Measurements from ENCODE around the gene ACADSB. TPM values are rescaled to one million over a fixed set of nuclear protein-coding genes. Genes with fewer than 3 reads are reported as not detected.

Gene ACADSB
- total and polyA plus RNA-seq, 2 experiments from 2014 or later: 3.7 to 6.5 TPM

DNA sequence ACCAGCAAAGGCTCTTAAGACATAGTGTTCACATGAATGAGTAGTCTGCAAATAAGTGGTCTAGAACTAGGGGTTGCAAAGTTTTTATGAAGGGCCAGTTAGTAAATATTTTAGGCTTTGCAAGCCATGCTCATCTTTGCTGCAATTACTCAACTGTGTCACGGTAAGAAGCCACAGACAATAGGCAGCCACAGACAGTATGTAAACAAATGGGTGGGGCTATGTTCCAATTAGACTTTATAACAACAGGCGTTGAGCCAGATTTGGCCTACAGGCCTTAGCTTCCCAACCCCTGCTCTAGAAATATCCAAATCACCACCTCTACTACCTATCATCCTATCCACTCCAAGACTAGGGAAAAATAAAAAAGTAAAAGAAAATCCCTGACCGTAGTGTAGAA, 9.5 kb upstream of the ACADSB start:
- DNase-seq (ENCODE audit: low spot score) (no peak), ATAC-seq (no peak)
- Mint-ChIP-seq H3K4me3 (no peak overlapping the region), H3K27me3 (ENCODE audit: insufficient read depth, low read depth, poor library complexity) (no peaks in the 10 kb centered on the region), H3K36me3 (ENCODE audit: low read depth) (peaks cover 16% of the 10 kb centered on the region; the same call in 2 of the 3 replicates), H3K27ac (no peak overlapping the region), H3K9me3 (no peaks in the 10 kb centered on the region), H3K4me1 (peaks cover 9% of the 10 kb centered on the region; the same call in 2 of the 3 replicates)
- Histone ChIP-seq H3K4me3 (no peak overlapping the region), H3F3A (replicated peaks; ENCODE audit: low read depth) (no peaks in the 10 kb centered on the region), H2AFZ (no peak overlapping the region), H3K9me2 (ENCODE audit: insufficient read depth) (no peaks in the 10 kb centered on the region), H4K20me1 (replicated peaks; ENCODE audit: insufficient read depth) (peaks cover 28% of the 10 kb centered on the region), H3K4me1 (ENCODE audit: insufficient read depth) (no peaks in the 10 kb centered on the region), H3K79me2 (replicated peaks; ENCODE audit: insufficient read depth) (peaks cover 55% of the 10 kb centered on the region), H3K4me2 (no peak overlapping the region), H3K27ac (ENCODE audit: low read depth) (no peak overlapping the region), H3K27me3 (ENCODE audit: insufficient read depth) (no peaks in the 10 kb centered on the region), H3K36me3 (ENCODE audit: insufficient read depth) (no peaks in the 10 kb centered on the region)
- TF ChIP-seq JUNB (IDR thresholded peaks at IDR 0.05; ENCODE audit: unreplicated experiment) (no peak), EZH2 (IDR thresholded peaks at IDR 0.05; ENCODE audit: low read depth, unreplicated experiment) (no peak), EZH2phosphoT487 (IDR thresholded peaks at IDR 0.05; ENCODE audit: unreplicated experiment) (no peak), ZNF331 (CRISPR knock-in tag; IDR thresholded peaks at IDR 0.05; ENCODE audit: low read depth) (no peak), POLR2AphosphoS5 (IDR thresholded peaks at IDR 0.05; ENCODE audit: low read depth) (no peak)
- TF ChIP-seq, protein P1, sequence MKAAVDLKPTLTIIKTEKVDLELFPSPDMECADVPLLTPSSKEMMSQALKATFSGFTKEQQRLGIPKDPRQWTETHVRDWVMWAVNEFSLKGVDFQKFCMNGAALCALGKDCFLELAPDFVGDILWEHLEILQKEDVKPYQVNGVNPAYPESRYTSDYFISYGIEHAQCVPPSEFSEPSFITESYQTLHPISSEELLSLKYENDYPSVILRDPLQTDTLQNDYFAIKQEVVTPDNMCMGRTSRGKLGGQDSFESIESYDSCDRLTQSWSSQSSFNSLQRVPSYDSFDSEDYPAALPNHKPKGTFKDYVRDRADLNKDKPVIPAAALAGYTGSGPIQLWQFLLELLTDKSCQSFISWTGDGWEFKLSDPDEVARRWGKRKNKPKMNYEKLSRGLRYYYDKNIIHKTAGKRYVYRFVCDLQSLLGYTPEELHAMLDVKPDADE (IDR thresholded peaks at IDR 0.05): no peak
- TF ChIP-seq, protein P2, sequence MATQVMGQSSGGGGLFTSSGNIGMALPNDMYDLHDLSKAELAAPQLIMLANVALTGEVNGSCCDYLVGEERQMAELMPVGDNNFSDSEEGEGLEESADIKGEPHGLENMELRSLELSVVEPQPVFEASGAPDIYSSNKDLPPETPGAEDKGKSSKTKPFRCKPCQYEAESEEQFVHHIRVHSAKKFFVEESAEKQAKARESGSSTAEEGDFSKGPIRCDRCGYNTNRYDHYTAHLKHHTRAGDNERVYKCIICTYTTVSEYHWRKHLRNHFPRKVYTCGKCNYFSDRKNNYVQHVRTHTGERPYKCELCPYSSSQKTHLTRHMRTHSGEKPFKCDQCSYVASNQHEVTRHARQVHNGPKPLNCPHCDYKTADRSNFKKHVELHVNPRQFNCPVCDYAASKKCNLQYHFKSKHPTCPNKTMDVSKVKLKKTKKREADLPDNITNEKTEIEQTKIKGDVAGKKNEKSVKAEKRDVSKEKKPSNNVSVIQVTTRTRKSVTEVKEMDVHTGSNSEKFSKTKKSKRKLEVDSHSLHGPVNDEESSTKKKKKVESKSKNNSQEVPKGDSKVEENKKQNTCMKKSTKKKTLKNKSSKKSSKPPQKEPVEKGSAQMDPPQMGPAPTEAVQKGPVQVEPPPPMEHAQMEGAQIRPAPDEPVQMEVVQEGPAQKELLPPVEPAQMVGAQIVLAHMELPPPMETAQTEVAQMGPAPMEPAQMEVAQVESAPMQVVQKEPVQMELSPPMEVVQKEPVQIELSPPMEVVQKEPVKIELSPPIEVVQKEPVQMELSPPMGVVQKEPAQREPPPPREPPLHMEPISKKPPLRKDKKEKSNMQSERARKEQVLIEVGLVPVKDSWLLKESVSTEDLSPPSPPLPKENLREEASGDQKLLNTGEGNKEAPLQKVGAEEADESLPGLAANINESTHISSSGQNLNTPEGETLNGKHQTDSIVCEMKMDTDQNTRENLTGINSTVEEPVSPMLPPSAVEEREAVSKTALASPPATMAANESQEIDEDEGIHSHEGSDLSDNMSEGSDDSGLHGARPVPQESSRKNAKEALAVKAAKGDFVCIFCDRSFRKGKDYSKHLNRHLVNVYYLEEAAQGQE (IDR thresholded peaks at IDR 0.05; ENCODE audit: unreplicated experiment): no peak
- TF ChIP-seq, protein P3, sequence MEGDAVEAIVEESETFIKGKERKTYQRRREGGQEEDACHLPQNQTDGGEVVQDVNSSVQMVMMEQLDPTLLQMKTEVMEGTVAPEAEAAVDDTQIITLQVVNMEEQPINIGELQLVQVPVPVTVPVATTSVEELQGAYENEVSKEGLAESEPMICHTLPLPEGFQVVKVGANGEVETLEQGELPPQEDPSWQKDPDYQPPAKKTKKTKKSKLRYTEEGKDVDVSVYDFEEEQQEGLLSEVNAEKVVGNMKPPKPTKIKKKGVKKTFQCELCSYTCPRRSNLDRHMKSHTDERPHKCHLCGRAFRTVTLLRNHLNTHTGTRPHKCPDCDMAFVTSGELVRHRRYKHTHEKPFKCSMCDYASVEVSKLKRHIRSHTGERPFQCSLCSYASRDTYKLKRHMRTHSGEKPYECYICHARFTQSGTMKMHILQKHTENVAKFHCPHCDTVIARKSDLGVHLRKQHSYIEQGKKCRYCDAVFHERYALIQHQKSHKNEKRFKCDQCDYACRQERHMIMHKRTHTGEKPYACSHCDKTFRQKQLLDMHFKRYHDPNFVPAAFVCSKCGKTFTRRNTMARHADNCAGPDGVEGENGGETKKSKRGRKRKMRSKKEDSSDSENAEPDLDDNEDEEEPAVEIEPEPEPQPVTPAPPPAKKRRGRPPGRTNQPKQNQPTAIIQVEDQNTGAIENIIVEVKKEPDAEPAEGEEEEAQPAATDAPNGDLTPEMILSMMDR (conservative IDR thresholded peaks at IDR 0.05; ENCODE audit: low read depth in 2 of 2): no peak
- TF ChIP-seq, protein P4, sequence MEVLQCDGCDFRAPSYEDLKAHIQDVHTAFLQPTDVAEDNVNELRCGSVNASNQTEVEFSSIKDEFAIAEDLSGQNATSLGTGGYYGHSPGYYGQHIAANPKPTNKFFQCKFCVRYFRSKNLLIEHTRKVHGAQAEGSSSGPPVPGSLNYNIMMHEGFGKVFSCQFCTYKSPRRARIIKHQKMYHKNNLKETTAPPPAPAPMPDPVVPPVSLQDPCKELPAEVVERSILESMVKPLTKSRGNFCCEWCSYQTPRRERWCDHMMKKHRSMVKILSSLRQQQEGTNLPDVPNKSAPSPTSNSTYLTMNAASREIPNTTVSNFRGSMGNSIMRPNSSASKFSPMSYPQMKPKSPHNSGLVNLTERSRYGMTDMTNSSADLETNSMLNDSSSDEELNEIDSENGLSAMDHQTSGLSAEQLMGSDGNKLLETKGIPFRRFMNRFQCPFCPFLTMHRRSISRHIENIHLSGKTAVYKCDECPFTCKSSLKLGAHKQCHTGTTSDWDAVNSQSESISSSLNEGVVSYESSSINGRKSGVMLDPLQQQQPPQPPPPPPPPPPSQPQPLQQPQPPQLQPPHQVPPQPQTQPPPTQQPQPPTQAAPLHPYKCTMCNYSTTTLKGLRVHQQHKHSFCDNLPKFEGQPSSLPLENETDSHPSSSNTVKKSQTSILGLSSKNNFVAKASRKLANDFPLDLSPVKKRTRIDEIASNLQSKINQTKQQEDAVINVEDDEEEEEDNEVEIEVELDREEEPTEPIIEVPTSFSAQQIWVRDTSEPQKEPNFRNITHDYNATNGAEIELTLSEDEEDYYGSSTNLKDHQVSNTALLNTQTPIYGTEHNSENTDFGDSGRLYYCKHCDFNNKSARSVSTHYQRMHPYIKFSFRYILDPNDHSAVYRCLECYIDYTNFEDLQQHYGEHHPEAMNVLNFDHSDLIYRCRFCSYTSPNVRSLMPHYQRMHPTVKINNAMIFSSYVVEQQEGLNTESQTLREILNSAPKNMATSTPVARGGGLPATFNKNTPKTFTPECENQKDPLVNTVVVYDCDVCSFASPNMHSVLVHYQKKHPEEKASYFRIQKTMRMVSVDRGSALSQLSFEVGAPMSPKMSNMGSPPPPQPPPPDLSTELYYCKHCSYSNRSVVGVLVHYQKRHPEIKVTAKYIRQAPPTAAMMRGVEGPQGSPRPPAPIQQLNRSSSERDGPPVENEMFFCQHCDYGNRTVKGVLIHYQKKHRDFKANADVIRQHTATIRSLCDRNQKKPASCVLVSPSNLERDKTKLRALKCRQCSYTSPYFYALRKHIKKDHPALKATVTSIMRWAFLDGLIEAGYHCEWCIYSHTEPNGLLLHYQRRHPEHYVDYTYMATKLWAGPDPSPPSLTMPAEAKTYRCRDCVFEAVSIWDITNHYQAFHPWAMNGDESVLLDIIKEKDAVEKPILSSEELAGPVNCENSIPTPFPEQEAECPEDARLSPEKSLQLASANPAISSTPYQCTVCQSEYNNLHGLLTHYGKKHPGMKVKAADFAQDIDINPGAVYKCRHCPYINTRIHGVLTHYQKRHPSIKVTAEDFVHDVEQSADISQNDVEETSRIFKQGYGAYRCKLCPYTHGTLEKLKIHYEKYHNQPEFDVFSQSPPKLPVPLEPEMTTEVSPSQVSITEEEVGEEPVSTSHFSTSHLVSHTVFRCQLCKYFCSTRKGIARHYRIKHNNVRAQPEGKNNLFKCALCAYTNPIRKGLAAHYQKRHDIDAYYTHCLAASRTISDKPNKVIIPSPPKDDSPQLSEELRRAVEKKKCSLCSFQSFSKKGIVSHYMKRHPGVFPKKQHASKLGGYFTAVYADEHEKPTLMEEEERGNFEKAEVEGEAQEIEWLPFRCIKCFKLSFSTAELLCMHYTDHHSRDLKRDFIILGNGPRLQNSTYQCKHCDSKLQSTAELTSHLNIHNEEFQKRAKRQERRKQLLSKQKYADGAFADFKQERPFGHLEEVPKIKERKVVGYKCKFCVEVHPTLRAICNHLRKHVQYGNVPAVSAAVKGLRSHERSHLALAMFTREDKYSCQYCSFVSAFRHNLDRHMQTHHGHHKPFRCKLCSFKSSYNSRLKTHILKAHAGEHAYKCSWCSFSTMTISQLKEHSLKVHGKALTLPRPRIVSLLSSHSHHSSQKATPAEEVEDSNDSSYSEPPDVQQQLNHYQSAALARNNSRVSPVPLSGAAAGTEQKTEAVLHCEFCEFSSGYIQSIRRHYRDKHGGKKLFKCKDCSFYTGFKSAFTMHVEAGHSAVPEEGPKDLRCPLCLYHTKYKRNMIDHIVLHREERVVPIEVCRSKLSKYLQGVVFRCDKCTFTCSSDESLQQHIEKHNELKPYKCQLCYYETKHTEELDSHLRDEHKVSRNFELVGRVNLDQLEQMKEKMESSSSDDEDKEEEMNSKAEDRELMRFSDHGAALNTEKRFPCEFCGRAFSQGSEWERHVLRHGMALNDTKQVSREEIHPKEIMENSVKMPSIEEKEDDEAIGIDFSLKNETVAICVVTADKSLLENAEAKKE (CRISPR knock-in tag; IDR thresholded peaks at IDR 0.05): no peak
